NCI-H82 treated with DMSO at 0.1 percent for 48 hours (cell line): Measurements from ENCODE around the gene SPAG17.
A peak's percentile ranks its signal among the peaks of the same experiment; 100 is the strongest.

Experiments
- DNase-seq: peaks from one replicate; lab custom pipeline; 2025; ENCODE audit not compliant: unreplicated experiment; lab: John Stamatoyannopoulos, UW

Gene SPAG17

GRCh38 chr1:118185084-118185832, at the start of gene SPAG17:
Gene SPAG17, minus strand, starts transcription at chr1:118185228. Its CDS starts 71 bp downstream, at chr1:118185157.
- DNase-seq = no peak

- no peak for DNase-seq
Observed at GRCh38 chr1:118225471-118225870, 40.4 kb upstream of the SPAG17 start.

GRCh38 chr1:118223426-118223825, 38.4 kb upstream of the SPAG17 start:
- DNase-seq = peak; percentile 16

GRCh38 chr1:118219438-118219837, 34.4 kb upstream of the SPAG17 start:
- no peak for DNase-seq

- no peak for DNase-seq
Observed at GRCh38 chr1:118217141-118217838, 32.3 kb upstream of the SPAG17 start.

- no peak for DNase-seq
Observed at GRCh38 chr1:118214866-118215265, 29.8 kb upstream of the SPAG17 start.

- DNase-seq = no peak
Observed at GRCh38 chr1:118210723-118211110, 25.7 kb upstream of the SPAG17 start.

GRCh38 chr1:118210051-118210722, 25.2 kb upstream of the SPAG17 start:
- DNase-seq = no peak

- no peak for DNase-seq
Observed at GRCh38 chr1:118209648-118210047, 24.6 kb upstream of the SPAG17 start.

GRCh38 chr1:118206966-118207365, 21.9 kb upstream of the SPAG17 start:
- DNase-seq = no peak

- DNase-seq = no peak
Observed at GRCh38 chr1:118204648-118205047, 19.6 kb upstream of the SPAG17 start.

GRCh38 chr1:118204105-118204504, 19.1 kb upstream of the SPAG17 start:
- no peak for DNase-seq

GRCh38 chr1:118202076-118202608, 17.1 kb upstream of the SPAG17 start:
- no peak for DNase-seq

GRCh38 chr1:118201524-118201923, 16.5 kb upstream of the SPAG17 start:
- DNase-seq = no peak

- no peak for DNase-seq
Observed at GRCh38 chr1:118200836-118201235, 15.8 kb upstream of the SPAG17 start.

- no peak for DNase-seq
Observed at GRCh38 chr1:118190561-118190960, 5.5 kb upstream of the SPAG17 start.

GRCh38 chr1:118189564-118189963, 4.5 kb upstream of the SPAG17 start:
- no peak for DNase-seq

- DNase-seq = no peak
Observed at GRCh38 chr1:118188411-118188810, 3.4 kb upstream of the SPAG17 start.

GRCh38 chr1:118186026-118186425, 998 bp upstream of the SPAG17 start:
- no peak for DNase-seq

- no peak for DNase-seq
Observed at GRCh38 chr1:118184739-118185083, 317 bp downstream of the SPAG17 start.

GRCh38 chr1:118183586-118183985, 1.4 kb downstream of the SPAG17 start:
- DNase-seq = no peak

GRCh38 chr1:118177998-118178397, 7.0 kb downstream of the SPAG17 start:
- DNase-seq = no peak
